ENCODE results near the gene NCKAP1. TPM values are rescaled to one million over a fixed set of nuclear protein-coding genes. Genes with fewer than 3 reads are reported as not detected.

Gene NCKAP1
- total and polyA plus RNA-seq, 2 experiments from 2014 or later: 54.5 to 216 TPM

GRCh38 chr2:183078464-183079138 lies 40.3 kb upstream of the NCKAP1 start, which contains the start of gene DUSP19:
TSS of gene DUSP19 (plus strand) at chr2:183078747. CDS start at chr2:183078934, 187 bp downstream.
- peaks cover 5% of the 10 kb centered on the region for H3K27me3 ChIP-seq
- peaks cover 5% of the 10 kb centered on the region for H3K4me1 ChIP-seq (ENCODE audit: insufficient read depth)
- no peaks in the 10 kb centered on the region for H3K36me3 ChIP-seq (replicated peaks; ENCODE audit: insufficient read depth, low read depth)
- TF ChIP-seq EZH2phosphoT487 (IDR thresholded peaks at IDR 0.05; ENCODE audit: low read depth, severe bottlenecking, unreplicated experiment) (no peak), EZH2 (IDR thresholded peaks at IDR 0.05; ENCODE audit: borderline replicate concordance) (no peak), CTCF (IDR thresholded peaks at IDR 0.05; ENCODE audit: poor library complexity) (no peak)
- H3K9me2 ChIP-seq (replicated peaks; ENCODE audit: insufficient read depth): no peaks in the 10 kb centered on the region
- H3K4me2 ChIP-seq: peak within 1 kb of the TSS; percentile 75
- DNase-seq (ENCODE audit: low spot score): peak; percentile 90
- no peaks in the 10 kb centered on the region for H3K9me3 ChIP-seq (ENCODE audit: low read depth)
- peaks cover 7% of the 10 kb centered on the region for H3K79me2 ChIP-seq
- H3K27ac ChIP-seq: peak within 1 kb of the TSS; percentile 80
- peak within 1 kb of the TSS; percentile 73 for H3K4me3 ChIP-seq
- H4K20me1 ChIP-seq (ENCODE audit: insufficient read depth, poor library complexity, severe bottlenecking): no peaks in the 10 kb centered on the region
- peak within 1 kb of the TSS; percentile 90 for H2AFZ ChIP-seq
- WGBS (ENCODE audit: low lambda C conversion rate, missing lambda C conversion rate): 7% methylated on average over 20 of the region's 20 CpGs

- Histone ChIP-seq H3K4me2 (peak overlapping the region; percentile 75), H3K4me3 (peak overlapping the region; percentile 72), H3K27ac (peak overlapping the region; percentile 80), H3K79me2 (peaks cover 7% of the 10 kb centered on the region), H3K9me2 (replicated peaks; ENCODE audit: insufficient read depth) (no peaks in the 10 kb centered on the region), H4K20me1 (ENCODE audit: insufficient read depth, poor library complexity, severe bottlenecking) (no peaks in the 10 kb centered on the region), H2AFZ (peak overlapping the region; percentile 90), H3K27me3 (peaks cover 5% of the 10 kb centered on the region), H3K36me3 (replicated peaks; ENCODE audit: insufficient read depth, low read depth) (no peaks in the 10 kb centered on the region), H3K4me1 (ENCODE audit: insufficient read depth) (peaks cover 5% of the 10 kb centered on the region), H3K9me3 (ENCODE audit: low read depth) (no peaks in the 10 kb centered on the region)
- WGBS (ENCODE audit: low lambda C conversion rate, missing lambda C conversion rate): 10% methylated on average over 8 of the region's 8 CpGs
- TF ChIP-seq EZH2 (IDR thresholded peaks at IDR 0.05; ENCODE audit: borderline replicate concordance) (no peak), CTCF (IDR thresholded peaks at IDR 0.05; ENCODE audit: poor library complexity) (no peak), EZH2phosphoT487 (IDR thresholded peaks at IDR 0.05; ENCODE audit: low read depth, severe bottlenecking, unreplicated experiment) (no peak)
- DNase-seq (ENCODE audit: low spot score): peak; percentile 61
Observed at GRCh38 chr2:183078163-183078463, 39.9 kb upstream of the NCKAP1 start.

- Histone ChIP-seq H3K4me3 (no peak overlapping the region), H3K27me3 (peaks cover 5% of the 10 kb centered on the region), H4K20me1 (ENCODE audit: insufficient read depth, poor library complexity, severe bottlenecking) (no peaks in the 10 kb centered on the region), H3K4me2 (no peak overlapping the region), H3K4me1 (ENCODE audit: insufficient read depth) (no peaks in the 10 kb centered on the region), H3K9me2 (replicated peaks; ENCODE audit: insufficient read depth) (no peaks in the 10 kb centered on the region), H3K9me3 (ENCODE audit: low read depth) (no peaks in the 10 kb centered on the region), H3K27ac (no peak overlapping the region), H3K79me2 (no peaks in the 10 kb centered on the region), H3K36me3 (replicated peaks; ENCODE audit: insufficient read depth, low read depth) (no peaks in the 10 kb centered on the region), H2AFZ (no peak overlapping the region)
- 91% methylated on average over 7 of the region's 7 CpGs for WGBS (ENCODE audit: low lambda C conversion rate, missing lambda C conversion rate)
- TF ChIP-seq CTCF (IDR thresholded peaks at IDR 0.05; ENCODE audit: poor library complexity) (no peak), EZH2phosphoT487 (IDR thresholded peaks at IDR 0.05; ENCODE audit: low read depth, severe bottlenecking, unreplicated experiment) (no peak), EZH2 (IDR thresholded peaks at IDR 0.05; ENCODE audit: borderline replicate concordance) (no peak)
- no peak for DNase-seq (ENCODE audit: low spot score)
Observed at GRCh38 chr2:183072177-183072576, 33.9 kb upstream of the NCKAP1 start.
